Glomerular visceral epithelial cell (primary cell): ENCODE data around the gene SLC16A12.

Experiments used
- DNase-seq: peaks from one replicate; pipeline ENCODE4 v3.0.0-alpha.2; 2016; ENCODE audit errors: extremely low spot score

Gene SLC16A12

DNA sequence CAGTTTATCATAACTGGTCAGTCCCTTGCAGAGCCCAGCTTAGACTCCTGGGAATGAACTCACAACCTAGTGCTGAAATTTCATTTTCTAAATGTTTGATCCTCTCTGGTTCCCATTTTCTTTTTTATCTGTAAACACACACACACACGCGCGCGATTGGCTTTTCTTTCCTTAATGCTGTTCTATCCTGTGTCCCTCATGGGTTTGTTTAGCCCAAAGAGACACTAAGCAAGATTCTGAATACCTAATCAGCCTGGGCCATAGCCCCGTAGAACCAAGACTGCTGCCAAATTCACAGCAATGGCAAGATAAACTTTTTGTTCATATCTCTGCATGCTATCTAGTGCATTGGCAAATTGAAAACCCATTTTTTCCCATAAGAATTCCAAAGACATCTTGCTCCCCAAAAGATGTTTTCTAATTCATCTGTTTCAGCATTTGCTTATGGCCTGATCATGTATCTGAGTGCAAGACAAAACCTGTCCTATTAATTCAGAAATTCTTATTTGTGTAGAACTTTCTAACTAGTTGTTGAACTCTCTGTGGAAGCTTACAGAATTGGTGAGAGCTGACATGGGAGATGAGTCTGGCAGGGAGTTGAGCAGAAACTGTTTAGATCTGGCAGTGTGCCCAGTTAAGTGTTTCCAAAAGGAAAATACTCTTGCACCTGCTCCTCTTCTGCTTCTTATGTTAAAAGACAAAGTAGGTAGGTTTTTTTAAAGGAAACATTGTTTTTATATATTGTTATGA is 144.7 kb downstream of the SLC16A12 start:
- no peak for DNase-seq

GRCh38 chr10:89389254-89389653 is 146.1 kb downstream of the SLC16A12 start:
- peak; percentile 51 for DNase-seq

DNA sequence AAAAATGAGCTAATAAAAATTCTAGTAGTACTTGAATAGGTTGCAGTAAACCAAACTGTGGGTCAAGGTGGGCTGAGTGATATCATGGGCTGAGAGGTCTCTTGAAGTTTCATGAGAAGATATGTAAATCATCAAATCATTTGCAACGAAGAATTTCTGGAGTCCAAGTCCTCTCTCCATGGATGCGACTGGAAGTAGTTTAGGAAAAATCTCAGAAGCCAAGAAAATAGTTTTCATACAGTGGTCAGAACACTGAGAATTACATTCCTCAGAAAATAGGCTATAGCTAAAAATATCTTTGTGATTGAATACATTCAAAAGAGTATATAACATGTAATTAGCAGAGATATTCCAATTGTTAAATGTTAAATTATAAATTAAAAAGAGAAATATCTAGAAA is 146.6 kb downstream of the SLC16A12 start:
- no peak for DNase-seq

- DNase-seq = no peak
Measured at GRCh38 chr10:89384474-89385340, 150.7 kb downstream of the SLC16A12 start.

- DNase-seq = no peak
Measured at GRCh38 chr10:89382757-89383156, 152.6 kb downstream of the SLC16A12 start.
